Measurements from ENCODE around the gene SEC62.

GRCh38 chr3:170021083-170021482, 54.5 kb downstream of the SEC62 start:
- TF ChIP-seq EZH2phosphoT487 (IDR thresholded peaks at IDR 0.05; ENCODE audit: insufficient read depth, low read depth) (no peak), EZH2 (IDR thresholded peaks at IDR 0.05; ENCODE audit: insufficient read depth, poor library complexity, severe bottlenecking) (no peak)
